DMS 273 (cell line): ENCODE data around the gene PROM2.
"Not testable (repeated sequence)": the region's sequence is repeated elsewhere in the genome, so short reads cannot be mapped to it uniquely, and the experiment has no call there.

Source experiments
- DNase-seq: peaks from one replicate; lab custom pipeline; 2025; ENCODE audit not compliant: unreplicated experiment; lab: John Stamatoyannopoulos, UW

Gene PROM2

DNA sequence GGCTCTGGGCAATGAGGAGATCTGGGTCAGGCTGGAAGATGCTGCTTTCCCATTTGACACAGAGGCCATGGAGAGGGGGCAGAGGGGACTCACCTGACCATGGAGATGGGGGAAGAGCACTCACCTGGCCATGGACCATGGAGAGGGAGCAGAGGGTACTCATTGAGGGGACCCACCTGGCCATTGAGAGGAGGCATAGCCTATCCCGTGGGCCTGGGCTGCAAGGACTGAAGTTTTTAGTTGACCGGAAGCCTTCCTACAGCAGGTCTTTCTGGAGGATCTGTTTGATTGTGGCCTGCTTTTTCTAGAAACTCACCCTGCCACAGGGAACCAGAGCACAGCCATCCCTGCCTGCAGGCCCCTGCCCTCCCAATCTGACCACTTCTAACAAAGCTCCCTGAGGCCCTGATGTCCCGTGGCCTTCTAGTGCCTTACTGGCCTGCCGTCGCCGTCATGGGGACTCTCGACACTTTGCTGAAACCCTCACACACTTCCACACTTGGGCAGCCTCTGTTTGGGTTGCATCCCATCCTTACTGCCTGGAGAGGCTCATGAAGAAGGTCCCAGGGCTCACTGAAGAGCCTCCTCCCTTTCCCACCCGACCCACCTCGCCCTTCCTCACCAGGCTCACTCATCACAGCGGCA, 5.1 kb upstream of the PROM2 start:
- no peak for DNase-seq

GRCh38 chr2:95269745-95270144, 4.5 kb upstream of the PROM2 start:
- DNase-seq: not testable (repeated sequence)

DNA sequence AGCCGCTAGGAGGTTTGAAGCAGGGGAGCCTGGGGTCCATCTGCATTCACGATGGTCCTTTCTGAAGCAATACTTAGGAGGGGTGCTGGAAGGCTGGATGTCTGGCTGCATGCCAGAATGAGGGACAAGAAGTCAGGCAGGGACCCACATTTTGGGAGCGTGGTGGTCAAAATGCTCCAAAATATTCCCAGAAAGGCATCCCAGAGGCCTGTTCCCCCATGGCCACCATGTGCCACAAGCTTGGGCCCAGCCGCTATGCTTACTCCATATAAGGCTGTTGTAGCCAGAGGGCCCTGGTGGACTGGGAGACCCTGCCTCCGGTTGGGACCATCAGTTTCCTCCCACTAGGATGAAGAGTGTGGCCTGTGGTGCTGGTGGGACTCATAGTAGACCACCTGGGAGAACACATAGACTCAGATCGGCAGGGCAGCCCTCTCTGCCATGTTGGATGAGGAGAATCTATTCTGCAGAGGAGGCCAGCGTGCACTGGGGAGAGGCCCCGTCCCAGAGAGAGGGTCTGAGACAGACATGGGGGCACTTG, 3.6 kb upstream of the PROM2 start:
- no peak for DNase-seq

DNA sequence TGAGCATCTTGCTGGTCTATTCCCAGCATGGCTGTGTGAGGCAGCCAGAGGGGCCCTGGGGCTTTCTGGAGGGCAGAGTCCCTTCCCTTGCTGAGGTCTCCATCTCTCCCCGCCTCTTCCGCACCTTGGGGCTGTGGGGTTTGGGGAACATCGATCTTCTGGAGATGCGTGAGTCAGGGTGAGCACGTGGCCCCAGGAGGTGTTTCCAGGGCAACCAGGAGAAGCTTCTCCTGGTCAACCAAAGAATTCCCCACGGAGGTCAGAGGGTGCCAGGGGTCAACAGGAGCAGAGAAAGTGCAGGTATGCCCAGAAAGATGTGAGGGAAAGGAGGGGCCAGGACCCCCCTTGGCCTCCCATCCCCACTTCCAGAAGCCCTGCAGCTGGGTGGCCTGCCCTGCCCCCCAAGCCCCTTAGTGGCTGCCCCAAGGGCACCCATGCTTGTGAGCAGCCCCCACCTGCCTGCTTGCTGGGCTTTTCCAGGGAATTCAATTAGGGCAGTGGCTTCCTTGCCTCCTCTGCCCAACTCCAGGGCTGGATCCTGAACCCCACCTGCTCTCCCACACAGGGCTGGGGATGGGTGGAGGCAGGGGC, 2.8 kb upstream of the PROM2 start:
- no peak for DNase-seq

DNA sequence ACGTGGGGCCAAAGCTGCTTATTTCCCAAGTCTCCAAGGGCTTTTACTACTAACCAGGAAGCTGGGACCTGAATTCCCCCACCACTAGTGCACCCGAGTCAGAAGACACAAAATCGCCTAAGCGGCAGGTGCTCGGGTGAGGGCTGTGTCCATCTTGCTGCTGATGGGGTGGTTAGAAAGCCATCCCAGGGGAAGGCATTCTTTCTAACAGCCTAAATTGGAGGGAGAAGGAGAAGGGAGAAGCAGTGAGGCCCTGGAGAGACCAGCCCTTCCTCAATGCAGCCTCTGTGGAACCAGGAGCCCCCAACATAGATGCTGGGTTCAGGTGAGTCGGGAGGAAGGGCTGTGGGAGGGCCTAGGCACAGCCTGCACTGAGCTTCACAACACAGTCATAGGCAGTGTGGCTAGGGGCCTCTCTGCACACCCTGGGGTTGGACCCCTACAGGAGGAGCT, 1.9 kb upstream of the PROM2 start:
- DNase-seq: no peak

DNA sequence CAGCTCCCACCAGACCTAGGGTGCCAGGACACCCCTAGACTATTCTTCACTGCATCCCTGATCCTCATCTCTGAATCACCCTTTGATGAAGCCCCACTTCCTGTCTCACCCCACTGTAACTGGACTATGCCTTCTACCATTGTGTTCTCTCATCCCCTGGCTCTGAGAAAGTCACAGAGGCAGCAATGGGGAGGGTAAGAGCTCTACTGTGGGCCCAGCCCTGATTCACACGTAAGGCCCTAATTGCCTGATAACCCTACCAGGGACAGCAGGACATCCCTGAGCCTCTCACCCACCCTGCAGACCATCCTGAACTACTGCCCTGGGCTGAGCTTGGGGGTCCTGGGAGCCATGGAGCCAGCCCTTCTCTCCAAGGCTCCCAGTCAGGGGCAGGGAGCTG, 1.5 kb upstream of the PROM2 start:
- no peak for DNase-seq

DNA sequence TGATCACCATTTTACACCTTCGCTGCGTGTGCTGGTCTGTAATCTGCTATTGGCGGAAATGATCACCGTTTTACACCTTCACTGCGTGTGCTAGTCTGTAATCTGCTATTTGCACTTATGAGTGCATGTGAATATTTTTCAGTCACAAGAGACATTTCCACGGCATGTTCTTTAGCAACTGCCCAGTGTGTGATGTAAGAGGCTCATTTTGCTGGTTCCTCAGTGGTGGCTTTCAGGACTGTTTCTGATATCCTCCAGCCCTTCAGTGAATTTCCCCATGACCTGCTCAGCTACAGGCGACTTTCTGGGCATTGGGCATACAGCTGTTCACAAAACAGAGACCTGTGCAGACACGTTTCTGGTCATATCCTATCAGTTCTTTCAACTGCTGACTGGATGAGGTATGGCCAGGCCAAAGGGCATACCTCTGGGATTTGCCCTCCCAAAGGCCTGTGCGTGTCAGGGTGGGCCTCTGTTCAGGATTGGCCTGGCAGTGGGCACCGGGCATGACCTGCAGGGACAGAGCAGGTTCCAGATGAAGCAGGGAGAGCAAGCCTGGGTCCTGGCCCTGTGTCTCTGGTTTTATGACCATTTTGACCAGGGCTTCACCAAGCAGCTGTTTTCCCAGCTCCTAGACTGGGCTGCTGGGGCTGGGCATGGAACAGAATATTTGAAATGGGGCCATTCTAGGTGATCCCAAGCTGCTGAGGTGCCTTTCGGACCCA, 521 bp upstream of the PROM2 start:
- no peak for DNase-seq

- no peak for DNase-seq
Observed at GRCh38 chr2:95275151-95275515, 884 bp downstream of the PROM2 start.

DNA sequence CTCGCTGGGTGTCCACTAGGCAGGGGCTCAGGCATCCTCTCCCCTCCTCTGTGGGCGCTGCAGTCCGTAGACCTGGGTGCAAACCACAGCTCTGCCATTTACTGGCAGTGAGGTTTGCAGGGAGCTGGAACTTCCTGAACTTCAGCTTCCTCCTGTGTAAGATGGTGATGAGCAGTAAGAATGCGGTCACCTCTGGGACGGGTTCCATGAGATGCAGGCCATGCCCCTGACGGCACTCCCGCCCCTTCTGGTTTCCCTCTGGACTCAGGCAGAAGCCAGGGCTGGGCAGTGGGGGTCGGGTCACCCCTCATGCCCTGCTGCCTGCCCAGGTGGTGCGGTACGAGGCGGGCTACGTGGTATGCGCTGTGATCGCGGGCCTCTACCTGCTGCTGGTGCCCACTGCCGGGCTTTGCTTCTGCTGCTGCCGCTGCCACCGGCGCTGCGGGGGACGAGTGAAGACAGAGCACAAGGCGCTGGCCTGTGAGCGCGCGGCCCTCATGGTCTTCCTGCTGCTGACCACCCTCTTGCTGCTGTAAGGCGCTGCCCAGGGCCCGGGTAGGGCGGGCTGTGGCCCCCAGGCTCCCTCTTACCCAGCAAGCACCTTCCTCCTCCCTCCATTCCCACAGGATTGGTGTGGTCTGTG, 1.5 kb downstream of the PROM2 start:
- DNase-seq: no peak

- DNase-seq: no peak
Observed at GRCh38 chr2:95276244-95276887, 2.1 kb downstream of the PROM2 start.

DNA sequence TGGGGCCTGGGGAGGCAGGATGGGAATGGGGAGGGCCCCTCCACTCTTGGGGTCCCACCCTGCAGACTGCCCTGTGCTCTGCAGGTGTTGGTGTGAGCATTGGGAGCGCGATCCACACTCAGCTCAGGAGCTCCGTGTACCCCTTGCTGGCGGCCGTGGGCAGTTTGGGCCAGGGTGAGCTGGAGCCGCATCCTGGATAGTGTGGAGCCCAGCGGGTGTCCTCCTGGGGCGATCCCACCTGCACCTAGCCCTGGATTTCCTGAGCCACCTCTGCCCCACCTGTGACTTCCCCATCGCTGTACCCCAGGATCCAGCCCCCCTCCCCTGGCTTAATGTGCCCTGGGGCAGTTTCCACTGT, 2.6 kb downstream of the PROM2 start:
- no peak for DNase-seq

- peak; percentile 52 for DNase-seq
Observed at GRCh38 chr2:95277246-95277906, 3.1 kb downstream of the PROM2 start.

DNA sequence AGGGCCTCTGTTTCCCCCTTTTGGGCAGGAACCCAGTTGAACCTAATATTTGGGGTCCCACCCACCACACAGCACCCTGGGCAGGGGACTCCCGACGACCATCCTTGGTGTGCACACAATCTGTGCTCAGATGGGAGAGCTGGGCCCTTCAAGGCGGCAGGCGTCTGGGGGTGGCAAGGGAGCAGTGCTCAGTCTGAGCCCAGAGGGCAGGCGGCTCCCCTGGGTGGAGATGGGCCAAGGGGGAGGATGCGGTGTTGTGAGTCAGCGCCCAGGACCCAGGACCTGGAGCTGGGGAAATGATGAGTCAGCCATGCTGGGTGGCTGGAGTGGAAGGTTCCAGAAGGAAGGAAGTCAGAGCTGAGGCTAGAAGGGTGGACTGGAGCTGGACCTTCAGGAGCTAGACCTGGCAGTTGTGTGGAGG, 3.8 kb downstream of the PROM2 start:
- no peak for DNase-seq

- DNase-seq: no peak
Observed at GRCh38 chr2:95278637-95279225, 4.5 kb downstream of the PROM2 start.

- DNase-seq: no peak
Observed at GRCh38 chr2:95279435-95280035, 5.3 kb downstream of the PROM2 start.

DNA sequence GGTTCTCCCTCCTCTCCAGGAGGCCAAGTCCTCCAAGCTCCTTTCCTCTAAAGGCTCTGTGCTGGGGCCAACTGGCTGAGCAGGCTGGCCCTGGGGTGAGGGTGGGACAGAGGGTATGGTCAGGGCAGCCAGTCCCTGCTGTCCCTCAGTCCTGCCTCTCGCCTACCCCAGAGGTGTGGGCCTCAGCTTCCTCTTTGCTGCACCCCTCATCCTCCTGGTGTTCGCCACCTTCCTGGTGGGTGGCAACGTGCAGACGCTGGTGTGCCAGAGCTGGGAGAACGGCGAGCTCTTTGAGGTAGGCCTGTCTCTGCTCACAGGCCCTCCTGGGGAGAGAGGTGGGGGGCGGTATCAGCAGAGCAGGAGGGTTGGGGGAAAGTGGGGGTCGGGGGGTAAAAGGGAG, 6.8 kb downstream of the PROM2 start:
- DNase-seq: no peak

- no peak for DNase-seq
Observed at GRCh38 chr2:95281786-95282185, 7.5 kb downstream of the PROM2 start.

DNA sequence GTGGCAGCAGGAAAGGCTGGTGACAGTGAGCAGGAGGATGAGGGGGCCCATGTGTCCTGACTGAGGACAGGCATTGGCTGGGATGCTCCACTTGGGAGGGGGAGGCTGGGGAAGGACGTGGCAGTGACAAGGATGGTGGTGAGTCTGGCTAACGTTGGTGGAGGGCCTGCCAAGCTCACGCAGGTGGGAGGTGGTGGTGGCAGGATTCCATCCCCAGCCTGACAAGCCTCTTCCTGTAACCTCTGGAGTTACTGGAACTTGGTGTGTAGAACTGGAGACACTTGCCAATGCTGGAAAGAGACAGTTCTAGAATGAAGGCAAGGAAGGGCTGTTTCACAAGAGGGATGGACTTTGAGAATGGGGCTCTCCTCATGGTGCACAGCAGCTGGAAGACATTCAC, 8.2 kb downstream of the PROM2 start:
- no peak for DNase-seq

DNA sequence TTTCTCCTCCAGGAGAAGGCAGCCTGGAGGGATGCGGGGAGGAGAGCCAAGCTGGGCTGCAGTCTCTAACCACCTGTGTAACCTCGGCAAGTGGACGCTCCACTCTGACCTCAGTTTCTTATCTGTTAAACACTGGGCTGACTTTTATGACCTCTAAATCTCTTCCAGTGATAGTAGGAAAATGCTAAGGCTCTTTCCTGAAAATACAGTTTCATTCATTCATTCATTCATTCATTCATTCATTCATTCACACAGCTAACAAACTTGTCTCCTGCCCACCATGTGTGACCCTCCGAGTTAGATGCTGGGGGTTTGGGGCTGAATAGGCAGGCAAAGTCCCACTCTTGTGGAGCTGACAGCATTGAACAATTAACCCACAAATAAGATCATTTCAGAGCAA, 9.3 kb downstream of the PROM2 start:
- no peak for DNase-seq
